B cell (primary cell): ENCODE measurements around the gene ACTMAP. TPM values are rescaled to one million over a fixed set of nuclear protein-coding genes. Genes with fewer than 3 reads are reported as not detected.

Source experiments
- ATAC-seq: fragments of 200-7000 bp; cut with Tn5 transposase; one replicate; pipeline ENCODE4 v1.10.0; 2021; ENCODE audit warnings: low read depth, mild to moderate bottlenecking, moderate number of reproducible peaks, moderate library complexity
- CTCF ChIA-PET: fragments of 350-600 bp; sonication (Branson Sonifier 250); formaldehyde crosslinking; loops from one replicate; lab custom pipeline; 2021; ENCODE audit warnings: antibody characterized with exemption, inconsistent platforms; lab: Charles Lee
- POLR2A ChIA-PET: fragments of 350-600 bp; sonication (Branson Sonifier 250); formaldehyde crosslinking; loops from one replicate; lab custom pipeline; 2021; ENCODE audit warnings: antibody characterized with exemption; lab: Charles Lee
- DNase-seq: peaks from one replicate; pipeline ENCODE4 v3.0.0; 2013
- H2AFZ ChIP-seq: 2 replicates; pipeline ENCODE4 v1.6.1; 2012; ENCODE audit warnings: mild to moderate bottlenecking, low read depth, low read length; ENCODE audit not compliant: insufficient read depth, poor library complexity, severe bottlenecking
- H3K27ac ChIP-seq, 2 donors: 1 replicate in 1 of 2; 2 replicates in 1 of 2; pipeline ENCODE4 v1.5.1; 2012 to 2013; ENCODE audit warnings: low read length in 2 of 2, mild to moderate bottlenecking in 2 of 2, moderate library complexity in 1 of 2
- H3K27me3 ChIP-seq, 4 experiments: fragments of 200-600 bp in 1 of 4; sonication (generic) in 1 of 4; replicated peaks in 1 of 4; 1 replicate in 2 of 4; 2 replicates in 2 of 4; pipeline versions ENCODE4 v1.6.1 to v1.7.0; 2013 to 2016; ENCODE audit warnings: low read length in 3 of 4, mild to moderate bottlenecking in 2 of 4, mixed read lengths in 1 of 4, moderate library complexity in 1 of 4; ENCODE audit not compliant: insufficient read depth in 4 of 4, control insufficient read depth in 3 of 4; ENCODE audit errors: control extremely low read depth in 1 of 4
- H3K36me3 ChIP-seq, 2 experiments: replicated peaks in 1 of 2; 1 replicate in 1 of 2; 2 replicates in 1 of 2; pipeline versions ENCODE4 v1.6.1 to v1.7.1; 2013; ENCODE audit warnings: low read length in 1 of 2; ENCODE audit not compliant: insufficient read depth in 2 of 2, control insufficient read depth in 1 of 2; ENCODE audit errors: control extremely low read depth in 1 of 2, extremely low read depth in 1 of 2
- H3K4me1 ChIP-seq, 2 donors: fragments of 200-600 bp in 1 of 2; sonication (generic) in 1 of 2; 1 replicate in 1 of 2; 2 replicates in 1 of 2; pipeline versions ENCODE4 v1.5.1 to v1.6.1; 2013 to 2017; ENCODE audit warnings: low read length in 2 of 2; ENCODE audit not compliant: control insufficient read depth in 2 of 2, insufficient read depth in 2 of 2
- H3K4me2 ChIP-seq: replicated peaks from 2 replicates; pipeline ENCODE3; 2012; ENCODE audit warnings: mild to moderate bottlenecking, low read depth, low read length; ENCODE audit not compliant: poor library complexity, severe bottlenecking
- H3K4me3 ChIP-seq, 5 experiments: fragments of 200-600 bp in 1 of 5; sonication (generic) in 1 of 5; 1 replicate in 3 of 5; 2 replicates in 2 of 5; pipeline versions ENCODE4 v1.5.1 to v1.7.0; 2011 to 2016; ENCODE audit warnings: low read length in 4 of 5, mild to moderate bottlenecking in 4 of 5, low read depth in 2 of 5, control low read depth in 1 of 5, moderate library complexity in 1 of 5; ENCODE audit not compliant: insufficient read depth in 1 of 5; ENCODE audit errors: control extremely low read depth in 1 of 5, extremely low read depth in 1 of 5
- H3K79me2 ChIP-seq: fragments of 200-600 bp; sonication (generic); one replicate; pipeline ENCODE4 v1.6.0; 2016; ENCODE audit warnings: low read length; ENCODE audit not compliant: control insufficient read depth, insufficient read depth
- H3K9ac ChIP-seq: fragments of 200-600 bp; sonication (generic); 2 replicates; pipeline ENCODE4 v1.6.1; 2017; ENCODE audit warnings: mild to moderate bottlenecking, low read length, moderate library complexity
- H3K9me3 ChIP-seq, 3 donors: one replicate each; pipeline versions ENCODE4 v1.6.1 to v1.7.1; 2013; ENCODE audit warnings: low read length in 2 of 3; ENCODE audit not compliant: control insufficient read depth in 2 of 3, insufficient read depth in 1 of 3; ENCODE audit errors: control extremely low read depth in 1 of 3
- H4K20me1 ChIP-seq: 2 replicates; pipeline ENCODE4 v1.6.0; 2012; ENCODE audit warnings: mild to moderate bottlenecking, low read length; ENCODE audit not compliant: insufficient read depth, control insufficient read depth, poor library complexity, severe bottlenecking
- H3K27ac Mint-ChIP-seq: one replicate; pipeline ENCODE4 v1.8.0; 2021; ENCODE audit warnings: mixed read lengths
- H3K27me3 Mint-ChIP-seq: one replicate; pipeline ENCODE4 v1.8.0; 2021; ENCODE audit warnings: mixed read lengths
- H3K4me1 Mint-ChIP-seq: one replicate; pipeline ENCODE4 v1.8.0; 2021; ENCODE audit warnings: mixed read lengths
- H3K4me3 Mint-ChIP-seq: one replicate; pipeline ENCODE4 v1.8.0; 2021; ENCODE audit warnings: mixed read lengths
- H3K9me3 Mint-ChIP-seq: one replicate; pipeline ENCODE4 v1.8.0; 2022; ENCODE audit warnings: mixed read lengths; ENCODE audit not compliant: insufficient read depth
- CTCF ChIP-seq: fragments of 200-600 bp; IDR thresholded peaks from one replicate; pipeline ENCODE4 v1.8.0; 2022; ENCODE audit warnings: antibody characterized with exemption, mild to moderate bottlenecking
- EZH2 ChIP-seq: IDR thresholded peaks from 2 replicates; pipeline ENCODE4 v1.6.1; 2012; ENCODE audit warnings: borderline replicate concordance, low read depth, mild to moderate bottlenecking, moderate library complexity, low read length; ENCODE audit not compliant: insufficient read depth, poor library complexity, severe bottlenecking
- WGBS: methylation state at CpG from one replicate; pipeline ENCODE4 v1.1.5; 2013; ENCODE audit warnings: missing lambda C conversion rate; ENCODE audit not compliant: insufficient coverage; 5-methylcytosine and 5-hydroxymethylcytosine counted together
- intact Hi-C: fragments of 100-400 bp; cut with micrococcal nuclease; formaldehyde crosslinking; loops from one replicate; pipeline ENCODE4 v1.10.0; 2022
- polyA plus RNA-seq: library from polyadenylated mRNA; depleted of rRNA; stranded (reverse); fragments of >200 nt; gene quantifications from 2 replicates; pipeline ENCODE4 v1.2.3, GENCODE V29; 2012
- total RNA-seq, 2 donors: library from RNA; stranded (reverse); fragments of 120-200 nt in 1 of 2; gene quantifications; 1 replicate in 1 of 2; 2 replicates in 1 of 2; pipeline versions ENCODE4 v1.2.3 to v1.2.4, GENCODE V29; 2013 to 2022

Gene ACTMAP
- total and polyA plus RNA-seq, 2 donors (not counting 1 experiment from before 2014, with no cell fraction given), result 7.7 to 10.2 TPM

DNA sequence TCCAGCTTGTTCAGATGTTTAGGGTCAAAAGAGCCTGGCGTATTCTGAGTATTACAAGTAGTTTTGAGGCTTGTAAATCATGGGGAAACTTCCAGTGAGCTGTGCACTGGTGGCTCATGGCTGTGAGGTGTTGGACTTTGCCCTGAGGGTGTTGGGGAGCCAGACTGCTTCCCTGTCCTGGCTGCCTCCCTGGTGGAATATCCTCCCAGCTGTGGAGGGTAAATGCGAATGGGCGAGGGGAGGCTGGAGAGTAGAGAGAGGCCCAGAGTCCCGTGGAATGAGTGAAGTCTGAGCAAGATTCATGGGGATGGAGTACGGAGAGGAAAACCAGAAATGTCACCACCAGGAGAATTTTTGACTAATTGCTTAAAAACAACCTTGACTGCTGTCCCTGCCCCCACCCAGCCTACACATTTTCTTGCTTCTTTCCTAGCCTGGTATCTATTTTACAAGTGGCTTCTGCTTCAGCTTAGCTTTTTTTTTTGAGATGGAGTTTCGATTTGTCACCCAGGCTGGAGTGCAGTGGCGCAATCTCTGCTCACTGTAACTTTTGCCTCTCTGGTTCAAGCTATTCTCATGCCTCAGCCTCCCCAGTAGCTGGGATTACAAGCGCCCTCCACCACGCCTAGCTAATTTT, 4.5 kb upstream of the ACTMAP start:
- peak overlapping the region; percentile 60 for H3K4me3 Mint-ChIP-seq
- intact Hi-C loops, result loop anchor here (1.0 to 5.0 kb wide), 2 partner anchors 22 to 508 kb away; partner anchors contain the start of gene HNRNPUL1
- H3K27me3 Mint-ChIP-seq, result no peaks in the 10 kb centered on the region
- peaks cover 17 to 46% of the 10 kb centered on the region in 2 experiments for H3K36me3 ChIP-seq
- H3K27ac ChIP-seq, result peak overlapping the region; percentile 26 to 47
- DNase-seq, result no peak
- H3K9me3 ChIP-seq, result no peaks in the 10 kb centered on the region
- POLR2A ChIA-PET, result interaction anchor here (0.5 to 1.2 kb wide), 6 partner anchors 22 to 1144 kb away, joined by 3 to 12 read pairs (median 4); partner anchors contain the start of genes COQ8B, ITPKC and RAB4B
- 61% methylated on average over 6 of the region's 9 CpGs for WGBS
- H2AFZ ChIP-seq, result no peak overlapping the region
- H3K4me1 Mint-ChIP-seq, result peaks cover 50% of the 10 kb centered on the region
- H4K20me1 ChIP-seq, result peaks cover 58% of the 10 kb centered on the region
- H3K4me3 ChIP-seq, result peak overlapping the region in 3 of 5 experiments; percentile 0 to 30 (median 13)
- H3K9ac ChIP-seq, result peak overlapping the region; percentile 42
- no peaks in the 10 kb centered on the region for H3K27me3 ChIP-seq
- CTCF ChIA-PET, result interaction anchor here (1.2 to 3.0 kb wide), 6 partner anchors 11 to 78 kb away, joined by 3 to 14 read pairs (median 12); partner anchors contain the start of gene RAB4B
- no peaks in the 10 kb centered on the region for H3K9me3 Mint-ChIP-seq
- peaks cover 86% of the 10 kb centered on the region for H3K79me2 ChIP-seq
- TF ChIP-seq EZH2, result no peak
- peak overlapping the region; percentile 63 for H3K4me2 ChIP-seq
- peaks cover 43 to 59% of the 10 kb centered on the region in 2 donors for H3K4me1 ChIP-seq
- ATAC-seq, result no peak
- peak overlapping the region; percentile 76 for H3K27ac Mint-ChIP-seq

GRCh38 chr19:40752257-40752781, 2.0 kb upstream of the ACTMAP start:
- peaks cover 39% of the 10 kb centered on the region for H4K20me1 ChIP-seq
- Mint-ChIP-seq H3K9me3 (no peaks in the 10 kb centered on the region), H3K27ac (peak overlapping the region; percentile 95), H3K27me3 (no peaks in the 10 kb centered on the region), H3K4me1 (peaks cover 58% of the 10 kb centered on the region), H3K4me3 (peak overlapping the region; percentile 93)
- intact Hi-C loops, result loop anchor here (5.0 kb wide), 1 partner anchor 510 kb away; the partner anchor contains the start of gene HNRNPUL1
- DNase-seq, result no peak
- no peaks in the 10 kb centered on the region for H3K27me3 ChIP-seq
- no peaks in the 10 kb centered on the region for H3K9me3 ChIP-seq
- H3K79me2 ChIP-seq, result peaks cover 74% of the 10 kb centered on the region
- no peak for ATAC-seq
- H3K4me3 ChIP-seq, result peak overlapping the region in 4 of 5 experiments; percentile 77 to 98 (median 88)
- TF ChIP-seq CTCF, result no peak
- TF ChIP-seq EZH2, result no peak
- no peak overlapping the region for H2AFZ ChIP-seq
- peak overlapping the region; percentile 82 for H3K4me2 ChIP-seq
- H3K27ac ChIP-seq, result peak overlapping the region in 1 of 2 donors; percentile 95
- POLR2A ChIA-PET, result interaction anchor here (1.1 to 4.7 kb wide), 2 partner anchors 25 to 88 kb away, joined by 4 to 99 read pairs; partner anchors contain the start of genes MIA and RAB4B
- peaks cover 12 to 29% of the 10 kb centered on the region in 2 experiments for H3K36me3 ChIP-seq
- CTCF ChIA-PET, result interaction anchor here (0.7 to 3.0 kb wide), 7 partner anchors 25 to 388 kb away, joined by 3 to 13 read pairs (median 5); partner anchors contain the start of gene RAB4B
- peaks cover 47 to 71% of the 10 kb centered on the region in 2 donors for H3K4me1 ChIP-seq
- H3K9ac ChIP-seq, result peak overlapping the region; percentile 96
- WGBS, result 73% methylated on average over 8 of the region's 12 CpGs
